Endothelial cell of umbilical vein (primary cell): ENCODE data around the gene VCP.

Experiments
- CTCF ChIP-seq, 2 donors: IDR thresholded peaks; 1 replicate in 1 of 2; 2 replicates in 1 of 2; pipeline ENCODE4 v1.5.1; 2011; ENCODE audit warnings: low read length in 2 of 2, mild to moderate bottlenecking in 2 of 2, moderate library complexity in 2 of 2, control low read depth in 1 of 2, inconsistent platforms in 1 of 2, low read depth in 1 of 2; ENCODE audit not compliant: insufficient read depth in 1 of 2; ENCODE audit errors: extremely low read depth in 1 of 2
- FOS ChIP-seq: IDR thresholded peaks from 2 replicates; pipeline ENCODE4 v1.6.1; 2011; ENCODE audit warnings: mild to moderate bottlenecking, low read length, moderate library complexity, borderline replicate concordance; ENCODE audit not compliant: insufficient read depth
- MAX ChIP-seq: IDR thresholded peaks from 2 replicates; pipeline ENCODE4 v1.6.1; 2011; ENCODE audit not compliant: insufficient read depth, insufficient read length
- POLR2A ChIP-seq: IDR thresholded peaks from 2 replicates; pipeline ENCODE4 v1.6.1; 2012; ENCODE audit warnings: low read depth, mild to moderate bottlenecking, control low read depth, low read length
- POLR2AphosphoS5 ChIP-seq: IDR thresholded peaks from 2 replicates; pipeline ENCODE4 v1.6.1; 2012; ENCODE audit warnings: low read depth, mild to moderate bottlenecking, control low read depth, low read length, moderate library complexity; ENCODE audit not compliant: insufficient read depth

GRCh38 chr9:35111001-35111933, 38.8 kb upstream of the VCP start:
- TF ChIP-seq MAX: no peak
- TF ChIP-seq CTCF (IDR thresholded peaks at IDR 0.05; ENCODE audit: extremely low read depth in 1 of 2, insufficient read depth in 1 of 2, low read depth in 1 of 2, low read length in 2 of 2): no peak
- TF ChIP-seq POLR2AphosphoS5: peak; percentile 90
- TF ChIP-seq FOS: peak; percentile 70
- peak; percentile 72 for TF ChIP-seq POLR2A
